Measurements from ENCODE around the gene PRR16.

DNA sequence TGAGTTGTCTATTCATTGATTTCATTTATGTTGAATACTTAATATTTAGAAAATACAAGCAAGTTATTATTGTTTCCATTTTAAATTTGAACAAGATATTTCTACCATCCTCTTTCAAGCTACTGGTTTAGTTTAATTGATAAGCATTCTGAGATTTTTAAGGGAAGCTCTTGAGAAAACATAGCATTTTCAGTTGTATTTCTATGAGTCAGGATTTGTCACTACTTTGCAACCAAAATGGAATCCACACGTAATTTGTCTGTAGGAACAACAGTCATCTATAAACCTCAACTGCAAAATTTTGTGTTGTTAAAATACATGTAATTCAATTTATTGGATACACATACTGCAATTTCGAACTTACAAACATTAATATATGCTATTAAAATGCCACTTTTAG is 74.0 kb downstream of the PRR16 start:
- TF ChIP-seq, protein P1, sequence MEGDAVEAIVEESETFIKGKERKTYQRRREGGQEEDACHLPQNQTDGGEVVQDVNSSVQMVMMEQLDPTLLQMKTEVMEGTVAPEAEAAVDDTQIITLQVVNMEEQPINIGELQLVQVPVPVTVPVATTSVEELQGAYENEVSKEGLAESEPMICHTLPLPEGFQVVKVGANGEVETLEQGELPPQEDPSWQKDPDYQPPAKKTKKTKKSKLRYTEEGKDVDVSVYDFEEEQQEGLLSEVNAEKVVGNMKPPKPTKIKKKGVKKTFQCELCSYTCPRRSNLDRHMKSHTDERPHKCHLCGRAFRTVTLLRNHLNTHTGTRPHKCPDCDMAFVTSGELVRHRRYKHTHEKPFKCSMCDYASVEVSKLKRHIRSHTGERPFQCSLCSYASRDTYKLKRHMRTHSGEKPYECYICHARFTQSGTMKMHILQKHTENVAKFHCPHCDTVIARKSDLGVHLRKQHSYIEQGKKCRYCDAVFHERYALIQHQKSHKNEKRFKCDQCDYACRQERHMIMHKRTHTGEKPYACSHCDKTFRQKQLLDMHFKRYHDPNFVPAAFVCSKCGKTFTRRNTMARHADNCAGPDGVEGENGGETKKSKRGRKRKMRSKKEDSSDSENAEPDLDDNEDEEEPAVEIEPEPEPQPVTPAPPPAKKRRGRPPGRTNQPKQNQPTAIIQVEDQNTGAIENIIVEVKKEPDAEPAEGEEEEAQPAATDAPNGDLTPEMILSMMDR (IDR thresholded peaks at IDR 0.05) = no peak
- no peak for TF ChIP-seq POLR2A (IDR thresholded peaks at IDR 0.05)

Data from esophagus squamous epithelium (tissue), 4 donors.